ENCODE data around the gene GJC2. TPM values are rescaled to one million over a fixed set of nuclear protein-coding genes. Genes with fewer than 3 reads are reported as not detected.

Gene GJC2
- 0.21 to 0.48 TPM (median 0.39 TPM) in 5 replicates for total RNA-seq (2022; extraction: Qiagen RNA extraction; ENCODE audit: low read depth)

GRCh38 chr1:228149406-228150119 lies at the start of gene GJC2:
GJC2 (plus strand) TSS chr1:228149930; CDS start chr1:228157759, 7,829 bp downstream.

GRCh38 chr1:228102791-228103620 lies 46.7 kb upstream of the GJC2 start, which contains the start of gene C1orf35:
C1orf35 (minus strand) TSS chr1:228103325; CDS start chr1:228103227, 98 bp downstream.

GRCh38 chr1:228109073-228109961 lies 40.4 kb upstream of the GJC2 start, which contains the start of gene MRPL55:
MRPL55 (minus strand) TSS chr1:228109299; CDS start chr1:228108260, 1,039 bp downstream.

GRCh38 chr1:228139931-228140723 lies 9.6 kb upstream of the GJC2 start, which contains the start of gene GUK1:
GUK1 (plus strand) TSS chr1:228140279; CDS start chr1:228140303, 24 bp downstream.

GRCh38 chr1:228165372-228166169 lies 15.8 kb downstream of the GJC2 start, which contains the start of gene IBA57:
IBA57 (plus strand) TSS chr1:228165804; CDS start chr1:228165817, 13 bp downstream.

GRCh38 chr1:228207851-228208821 lies 58.4 kb downstream of the GJC2 start, which contains the start of gene OBSCN:
OBSCN (plus strand) TSS chr1:228208044; CDS start chr1:228211784, 3,740 bp downstream.

Other genes starting within 250 kb of the GJC2 start
- gene WNT9A, start 202.0 kb upstream of the GJC2 start, total RNA-seq (2022; extraction: Qiagen RNA extraction; ENCODE audit: low read depth), result 5.6 to 9.6 TPM (median 8.2 TPM) in 5 replicates
- gene WNT3A, start 142.9 kb upstream of the GJC2 start, total RNA-seq (2022; extraction: Qiagen RNA extraction; ENCODE audit: low read depth), result 0.03 TPM in 1 of 5 replicates, not detected in the others
- 353 to 455 TPM (median 439 TPM) in 5 replicates for gene ARF1, start 67.2 kb upstream of the GJC2 start, total RNA-seq (2022; extraction: Qiagen RNA extraction; ENCODE audit: low read depth)
- gene C1orf35, start 46.6 kb upstream of the GJC2 start, total RNA-seq (2022; extraction: Qiagen RNA extraction; ENCODE audit: low read depth), result 30.6 to 42.2 TPM (median 39.5 TPM) in 5 replicates
- gene MRPL55, start 40.6 kb upstream of the GJC2 start, total RNA-seq (2022; extraction: Qiagen RNA extraction; ENCODE audit: low read depth), result 76.6 to 89.1 TPM (median 83.1 TPM) in 5 replicates
- 113 to 156 TPM (median 145 TPM) in 5 replicates for gene GUK1, start 9.7 kb upstream of the GJC2 start, total RNA-seq (2022; extraction: Qiagen RNA extraction; ENCODE audit: low read depth)
- 2.9 to 7.5 TPM (median 5.2 TPM) in 5 replicates for gene IBA57, start 15.9 kb downstream of the GJC2 start, total RNA-seq (2022; extraction: Qiagen RNA extraction; ENCODE audit: low read depth)
- gene OBSCN, start 58.1 kb downstream of the GJC2 start, total RNA-seq (2022; extraction: Qiagen RNA extraction; ENCODE audit: low read depth), result 3.0 to 6.6 TPM (median 4.4 TPM) in 5 replicates